Measurements from ENCODE around the gene TP53BP2.
"Not testable (repeated sequence)": the region's sequence is repeated elsewhere in the genome, so short reads cannot be mapped to it uniquely, and the experiment has no call there.

Gene TP53BP2

GRCh38 chr1:223845810-223846682 is at the start of gene TP53BP2:
TP53BP2 (minus strand) TSS chr1:223845947; CDS start chr1:223845680, 267 bp downstream.
- ChIA-PET CTCF (interaction anchor here (0.7 to 2.0 kb wide), 6 partner anchors 14 to 1320 kb away, joined by 3 to 10 read pairs (median 4); no protein-coding TSS in a partner anchor), POLR2A (ENCODE audit: low non-redundant PET) (no interaction called here)
- peak; percentile 82 for TF ChIP-seq CTCF (conservative IDR thresholded peaks at IDR 0.05; ENCODE audit: low read depth)
- DNase-seq (ENCODE audit: low spot score) = peak; percentile 88
- peak within 1 kb of the TSS; percentile 95 for H3K27ac ChIP-seq

GRCh38 chr1:223890494-223890893 is 44.7 kb upstream of the TP53BP2 start:
- H3K27ac ChIP-seq; CTCF ChIA-PET; POLR2A ChIA-PET (ENCODE audit: low non-redundant PET); DNase-seq (ENCODE audit: low spot score): not testable (repeated sequence)

- H3K27ac ChIP-seq; DNase-seq (ENCODE audit: low spot score); POLR2A ChIA-PET (ENCODE audit: low non-redundant PET); CTCF ChIA-PET: not testable (repeated sequence)
Observed at GRCh38 chr1:223889319-223889718, 43.6 kb upstream of the TP53BP2 start.

- no peak for TF ChIP-seq CTCF (conservative IDR thresholded peaks at IDR 0.05; ENCODE audit: low read depth)
- DNase-seq (ENCODE audit: low spot score) = peak; percentile 93
- ChIA-PET CTCF (no interaction called here), POLR2A (ENCODE audit: low non-redundant PET) (no interaction called here)
- H3K27ac ChIP-seq = peak overlapping the region; percentile 52; the same call in 1 of the 2 replicates
Observed at GRCh38 chr1:223887747-223888418, 42.1 kb upstream of the TP53BP2 start.

- ChIA-PET CTCF (no interaction called here), POLR2A (ENCODE audit: low non-redundant PET) (no interaction called here)
- no peak for TF ChIP-seq CTCF (conservative IDR thresholded peaks at IDR 0.05; ENCODE audit: low read depth)
- H3K27ac ChIP-seq = no peak overlapping the region
- peak; percentile 26 for DNase-seq (ENCODE audit: low spot score)
Observed at GRCh38 chr1:223886516-223886921, 40.8 kb upstream of the TP53BP2 start.

GRCh38 chr1:223885614-223886013 is 39.9 kb upstream of the TP53BP2 start:
- TF ChIP-seq CTCF (conservative IDR thresholded peaks at IDR 0.05; ENCODE audit: low read depth) = no peak
- no peak for DNase-seq (ENCODE audit: low spot score)
- no peak overlapping the region for H3K27ac ChIP-seq
- ChIA-PET POLR2A (ENCODE audit: low non-redundant PET) (no interaction called here), CTCF (interaction anchor here (0.6 to 0.7 kb wide), 2 partner anchors 448 to 502 kb away, joined by 3 to 4 read pairs; no protein-coding TSS in a partner anchor)

- no peak for DNase-seq (ENCODE audit: low spot score)
- H3K27ac ChIP-seq = no peak overlapping the region
- ChIA-PET CTCF (interaction anchor here (0.8 kb wide), 1 partner anchor 10 kb away, joined by 3 read pairs; no protein-coding TSS in a partner anchor), POLR2A (ENCODE audit: low non-redundant PET) (no interaction called here)
- no peak for TF ChIP-seq CTCF (conservative IDR thresholded peaks at IDR 0.05; ENCODE audit: low read depth)
Observed at GRCh38 chr1:223878598-223879325, 33.0 kb upstream of the TP53BP2 start.

Data from RWPE1 (cell line).